ENCODE data around the gene HADH. TPM values are rescaled to one million over a fixed set of nuclear protein-coding genes. Genes with fewer than 3 reads are reported as not detected.

The HADH gene
- total RNA-seq, 1 donor from 2014 or later: 249 TPM

Other genes with a start within 250 kb of the HADH start
- 18.5 TPM for gene SGMS2, start 165.0 kb upstream of the HADH start, total RNA-seq
- gene CYP2U1, start 58.3 kb upstream of the HADH start, total RNA-seq: 6.5 TPM
- gene LEF1, start 179.0 kb downstream of the HADH start, total RNA-seq: 0.51 TPM

Data from Right ventricle myocardium superior (tissue), 1 donor.